ENCODE results near the gene RAB26.
"Not testable (repeated sequence)": the region's sequence is repeated elsewhere in the genome, so short reads cannot be mapped to it uniquely, and the experiment has no call there.

The RAB26 gene

DNA sequence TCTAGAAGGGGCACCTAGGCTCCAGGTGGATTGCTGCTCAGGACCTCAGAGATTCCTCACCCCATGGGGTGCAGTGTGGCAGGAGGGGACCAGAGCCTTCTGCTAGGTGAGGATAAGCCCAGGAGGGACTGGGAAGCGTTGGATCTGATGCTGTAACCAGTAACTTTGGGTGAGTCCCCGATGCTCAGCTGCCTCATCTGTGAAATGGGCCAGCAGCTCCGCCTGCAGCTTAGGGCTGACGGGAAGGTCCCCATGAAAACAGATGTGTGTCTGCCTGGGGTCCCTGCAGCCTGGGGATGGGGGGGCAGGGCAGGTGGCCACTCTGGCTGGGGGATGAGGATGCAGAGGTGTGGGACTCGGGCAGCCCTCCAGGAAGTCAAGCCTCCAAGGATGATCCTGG, 50.7 kb downstream of the RAB26 start:
- no peak for DNase-seq

DNA sequence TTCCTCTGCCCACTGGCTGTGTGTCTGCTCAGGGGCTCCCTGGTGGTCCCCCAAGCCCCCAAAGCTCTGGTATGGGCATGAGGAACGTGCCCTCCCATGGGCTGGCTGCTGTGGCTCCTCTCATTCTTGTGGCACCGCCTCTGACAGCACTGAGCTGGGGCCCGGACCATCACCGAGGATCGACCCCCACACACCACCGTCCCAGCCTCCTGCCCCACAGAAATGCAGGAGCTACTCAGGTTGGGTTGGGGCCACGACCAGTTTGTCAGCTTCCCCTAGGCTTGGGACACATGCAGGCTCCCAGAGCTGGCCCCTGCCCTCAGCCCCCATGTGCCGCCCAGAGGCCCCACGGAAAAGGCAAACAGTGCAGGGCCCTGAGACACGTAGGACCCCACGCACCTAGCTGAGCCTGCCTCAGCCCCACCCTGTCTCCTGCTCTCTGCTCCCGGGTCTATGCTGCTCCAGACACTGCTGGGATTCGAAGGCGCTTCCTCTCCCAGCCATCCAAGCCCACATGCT, 51.3 kb downstream of the RAB26 start:
- DNase-seq: no peak

DNA sequence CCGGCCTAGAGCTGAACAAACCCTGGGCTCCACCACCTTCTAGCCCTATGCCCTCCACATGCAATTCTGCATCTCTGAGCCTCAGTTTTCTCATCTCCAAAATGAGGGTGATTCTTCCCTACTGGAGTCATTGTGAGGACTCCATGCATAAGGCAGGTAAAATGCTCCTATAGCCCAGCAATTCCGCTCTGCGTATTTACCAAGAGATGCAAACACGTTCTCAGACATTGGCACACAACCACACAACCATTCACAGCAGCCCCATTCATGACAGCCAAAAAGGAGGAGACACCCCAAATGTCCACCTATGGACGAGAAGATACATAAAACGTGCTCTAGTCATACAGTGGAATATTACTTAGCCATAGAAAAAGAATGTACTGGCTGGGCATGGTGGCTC, 51.9 kb downstream of the RAB26 start:
- no peak for DNase-seq

DNA sequence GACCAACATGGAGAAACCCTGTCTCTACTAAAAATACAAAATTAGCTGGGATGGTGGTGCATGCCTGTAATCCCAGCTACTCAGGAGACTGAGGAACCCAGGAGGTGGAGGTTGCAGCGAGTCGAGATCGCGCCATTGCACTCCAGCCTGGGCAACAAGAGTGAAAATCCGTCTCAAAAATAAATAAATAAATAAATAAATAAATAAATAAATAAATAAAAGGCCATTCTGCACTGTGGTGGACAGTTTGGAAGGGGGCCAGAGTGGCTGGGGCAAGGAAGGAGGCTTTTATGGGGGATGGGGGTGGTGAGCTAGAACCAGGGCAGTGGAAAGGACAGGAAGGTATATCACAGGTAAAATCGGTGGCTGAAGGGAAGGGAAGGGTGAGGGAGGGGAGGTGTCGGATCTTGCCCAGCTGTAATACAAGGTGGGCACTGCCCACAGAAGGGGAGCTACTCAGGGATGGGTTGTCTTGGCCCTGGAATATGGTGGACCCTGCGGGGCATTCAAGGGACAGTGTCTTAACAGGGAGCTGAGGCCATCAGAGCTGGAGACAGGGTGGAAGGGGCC, 54.8 kb downstream of the RAB26 start:
- not testable (repeated sequence) for DNase-seq
